ENCODE measurements around the gene HSPB3.
"Not testable (repeated sequence)": the region's sequence is repeated elsewhere in the genome, so short reads cannot be mapped to it uniquely, and the experiment has no call there.

The HSPB3 gene, protein sequence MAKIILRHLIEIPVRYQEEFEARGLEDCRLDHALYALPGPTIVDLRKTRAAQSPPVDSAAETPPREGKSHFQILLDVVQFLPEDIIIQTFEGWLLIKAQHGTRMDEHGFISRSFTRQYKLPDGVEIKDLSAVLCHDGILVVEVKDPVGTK

DNA sequence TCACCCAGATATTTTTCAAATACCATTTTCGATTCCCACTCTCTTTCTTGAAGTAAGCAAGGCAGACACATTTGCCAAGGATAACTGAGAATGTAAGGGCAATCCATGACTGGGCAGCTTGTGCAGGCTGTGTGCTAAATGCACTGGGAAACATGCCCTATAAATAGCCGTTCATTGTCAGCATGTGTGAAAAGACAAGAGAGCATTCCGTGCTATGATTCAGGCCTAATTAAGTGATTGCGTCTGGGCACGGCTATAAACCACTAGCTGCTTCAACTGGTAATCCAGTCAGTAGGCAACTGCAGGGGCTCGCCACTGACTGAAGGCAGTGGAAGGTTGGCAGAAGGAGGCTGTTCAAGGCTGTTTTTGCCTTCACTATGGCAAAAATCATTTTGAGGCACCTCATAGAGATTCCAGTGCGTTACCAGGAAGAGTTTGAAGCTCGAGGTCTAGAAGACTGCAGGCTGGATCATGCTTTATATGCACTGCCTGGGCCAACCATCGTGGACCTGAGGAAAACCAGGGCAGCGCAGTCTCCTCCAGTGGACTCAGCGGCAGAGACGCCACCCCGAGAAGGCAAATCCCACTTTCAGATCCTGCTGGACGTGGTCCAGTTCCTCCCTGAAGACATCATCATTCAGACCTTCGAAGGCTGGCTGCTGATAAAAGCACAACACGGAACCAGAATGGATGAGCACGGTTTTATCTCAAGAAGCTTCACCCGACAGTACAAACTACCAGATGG is at the start of gene HSPB3:
TSS of gene HSPB3 (plus strand) at position 287 of the 745 bp plus-strand sequence. CDS start at position 378, 91 bp downstream.
- peak; percentile 60 for DNase-seq

DNA sequence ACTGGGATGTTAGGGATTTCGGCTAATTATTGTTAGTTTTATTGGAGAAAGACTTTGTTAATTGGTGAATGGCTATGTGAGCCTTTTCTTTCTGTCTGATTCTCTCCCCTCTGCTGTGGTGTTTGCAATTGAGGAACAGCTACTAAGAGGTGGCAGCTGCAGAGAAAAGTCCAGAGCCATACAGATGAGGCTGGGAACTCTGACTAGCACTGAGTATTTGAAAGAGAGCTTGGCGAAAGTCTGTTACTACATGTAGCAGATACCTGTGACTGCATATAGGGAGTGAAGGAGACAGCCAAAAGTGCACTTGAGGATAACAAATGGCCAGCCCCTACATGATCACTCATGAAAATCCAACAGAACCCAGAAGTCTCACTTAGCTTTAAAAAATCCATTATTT is 44.3 kb upstream of the HSPB3 start:
- no peak for DNase-seq

DNA sequence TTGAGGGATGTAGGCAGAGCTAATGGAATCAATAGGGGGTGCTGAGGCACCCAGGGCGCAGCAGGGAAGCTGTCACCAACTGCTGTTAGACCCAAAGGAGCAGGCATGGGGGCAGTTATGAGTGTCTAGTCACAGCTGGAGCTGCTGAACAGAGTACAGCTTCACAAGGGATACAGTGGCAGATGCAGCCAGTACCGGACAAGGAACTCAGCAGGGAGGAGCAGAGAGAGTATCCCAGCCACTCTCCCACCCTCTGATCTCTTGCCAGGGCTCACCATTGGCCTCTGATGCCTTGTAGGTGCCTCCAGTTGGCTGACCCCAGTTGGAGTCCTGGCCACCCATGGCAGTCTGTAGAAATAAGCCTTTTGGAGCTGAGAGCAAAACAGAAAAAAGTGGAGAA is 42.6 kb upstream of the HSPB3 start:
- peak; percentile 91 for DNase-seq

DNA sequence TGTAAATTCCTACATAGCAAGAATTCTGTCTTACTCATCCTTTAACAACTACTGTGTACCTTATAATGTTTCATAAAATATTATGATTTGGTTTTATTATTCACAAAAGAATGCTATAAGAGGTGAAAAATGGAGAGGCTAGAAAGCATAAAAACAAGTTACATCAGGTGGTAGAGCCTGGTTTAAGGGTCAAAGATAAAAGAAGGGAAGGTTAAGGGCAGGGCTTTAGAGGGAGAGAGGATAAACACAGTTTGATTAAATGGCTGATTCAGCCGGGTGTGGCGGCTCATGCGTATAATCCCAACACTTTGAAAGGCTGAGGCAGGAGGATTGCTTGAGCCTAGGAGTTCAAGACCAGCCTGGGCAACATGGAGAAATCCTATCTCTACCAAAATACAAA is 40.4 kb upstream of the HSPB3 start:
- peak; percentile 38 for DNase-seq

DNA sequence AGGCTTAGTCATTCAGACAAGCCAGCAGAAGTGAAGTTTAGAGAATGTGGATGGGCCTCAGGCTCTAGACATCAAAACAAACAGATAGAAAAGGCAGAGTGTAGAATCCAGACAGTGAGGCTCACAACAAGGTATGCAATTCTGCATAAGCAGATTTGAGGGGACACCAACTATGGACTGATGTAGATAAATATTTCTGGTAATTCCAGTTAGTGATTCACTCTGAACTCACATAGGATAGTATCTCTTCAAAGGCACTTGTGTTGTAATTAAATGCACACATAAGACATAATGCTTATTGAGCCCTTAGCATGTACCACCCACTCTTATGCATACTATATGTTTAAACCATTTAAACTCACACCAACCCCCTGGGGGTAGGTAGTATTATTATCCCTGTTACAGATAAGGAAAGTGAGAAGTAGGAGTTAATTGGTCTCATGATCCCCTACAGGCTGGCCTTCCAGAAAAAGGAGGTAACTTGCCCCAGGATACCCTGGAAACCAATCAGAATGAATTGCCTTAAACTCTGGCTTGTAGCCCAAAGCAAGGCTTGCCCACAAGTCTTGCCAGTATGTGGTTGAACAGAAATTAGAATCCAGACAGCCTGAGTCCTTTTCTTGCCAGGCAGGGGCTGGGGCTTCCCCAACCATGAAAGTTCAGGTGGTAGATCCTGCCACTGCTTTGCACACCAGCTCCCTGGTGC is 39.5 kb upstream of the HSPB3 start:
- peak; percentile 62 for DNase-seq

DNA sequence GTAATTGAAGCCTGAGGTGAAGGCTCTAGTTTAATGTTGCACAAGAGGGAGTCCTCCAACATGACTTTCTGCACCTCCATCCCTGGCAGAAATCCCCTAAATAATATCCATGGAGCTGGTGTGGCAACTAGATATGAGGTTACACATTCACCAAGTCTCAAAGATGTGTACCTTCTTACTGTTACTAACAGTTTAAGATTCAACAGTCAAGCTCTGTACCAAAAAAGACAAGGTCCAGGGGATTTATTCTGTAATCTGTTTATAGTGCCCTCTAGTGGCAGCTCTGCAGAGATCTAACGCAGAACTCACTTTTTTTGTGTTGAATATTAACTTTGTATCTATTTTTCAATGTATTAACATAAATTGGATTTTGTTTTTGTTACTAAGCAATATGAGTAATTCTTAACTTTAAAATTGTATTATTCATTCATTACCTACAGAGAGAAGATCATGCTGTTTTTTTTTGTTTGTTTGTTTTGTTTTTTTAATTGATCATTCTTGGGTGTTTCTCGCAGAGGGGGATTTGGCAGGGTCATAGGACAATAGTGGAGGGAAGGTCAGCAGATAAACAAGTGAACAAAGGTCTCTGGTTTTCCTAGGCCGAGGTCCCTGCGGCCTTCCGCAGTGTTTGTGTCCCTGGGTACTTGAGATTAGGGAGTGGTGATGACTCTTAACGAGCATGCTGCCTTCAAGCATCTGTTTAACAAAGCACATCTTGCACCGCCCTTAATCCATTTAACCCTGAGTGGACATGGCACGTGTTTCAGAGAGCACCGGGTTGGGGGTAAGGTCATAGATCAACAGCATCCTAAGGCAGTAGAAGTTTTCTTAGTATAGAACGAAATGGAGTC is 35.7 kb upstream of the HSPB3 start:
- DNase-seq = peak; percentile 85

DNA sequence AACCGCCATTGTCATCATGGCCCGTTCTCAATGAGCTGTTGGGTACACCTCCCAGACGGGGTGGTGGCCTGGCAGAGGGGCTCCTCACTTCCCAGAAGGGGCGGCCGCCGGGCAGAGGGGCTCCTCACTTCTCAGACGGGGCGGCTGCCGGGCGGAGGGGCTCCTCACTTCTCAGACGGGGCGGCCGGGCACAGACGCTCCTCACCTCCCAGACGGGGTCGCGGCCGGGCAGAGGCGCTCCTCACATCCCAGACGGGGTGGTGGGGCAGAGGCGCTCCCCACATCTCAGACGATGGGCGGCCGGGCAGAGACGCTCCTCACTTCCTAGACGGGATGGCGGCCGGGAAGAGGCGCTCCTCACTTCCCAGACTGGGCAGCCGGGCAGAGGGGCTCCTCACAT is 35.0 kb upstream of the HSPB3 start:
- not testable (repeated sequence) for DNase-seq

DNA sequence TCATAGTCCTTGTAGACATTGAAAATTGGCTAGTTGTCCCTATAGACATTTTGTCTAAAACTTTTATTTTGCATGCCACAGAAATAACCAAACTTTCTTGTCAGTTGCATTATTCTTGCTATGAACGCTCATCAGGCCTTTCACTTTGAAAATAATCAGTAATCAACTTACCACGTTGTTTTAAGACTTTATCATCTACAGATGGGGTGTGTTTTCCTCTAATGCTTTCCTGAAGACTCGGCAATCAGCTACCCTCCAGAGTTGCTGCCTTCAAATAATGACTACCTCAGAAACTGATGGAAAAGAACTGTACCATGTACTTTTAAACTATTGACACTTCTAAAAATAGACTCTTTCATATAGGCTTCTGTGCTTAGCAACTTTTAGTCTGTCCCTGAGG is 33.5 kb upstream of the HSPB3 start:
- DNase-seq = no peak

DNA sequence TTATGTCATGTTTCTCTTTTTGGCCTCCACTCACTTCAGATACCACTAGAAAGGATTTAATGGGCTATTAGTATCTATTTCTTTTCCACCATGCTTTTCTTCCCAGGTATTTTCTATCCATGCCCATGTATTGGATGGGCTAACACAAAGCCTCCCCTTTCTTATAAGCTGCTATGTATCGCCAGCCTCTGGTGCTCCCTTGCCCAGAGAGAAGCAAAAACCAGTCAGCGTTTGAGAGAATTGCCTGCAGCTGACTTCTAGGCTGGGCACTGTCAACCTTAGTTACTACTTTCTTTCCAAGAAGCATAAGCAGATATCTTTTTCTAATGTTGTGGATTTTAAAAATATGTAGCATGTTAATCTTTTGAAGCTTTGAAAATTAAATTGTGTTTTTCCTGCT is 30.2 kb upstream of the HSPB3 start:
- no peak for DNase-seq

DNA sequence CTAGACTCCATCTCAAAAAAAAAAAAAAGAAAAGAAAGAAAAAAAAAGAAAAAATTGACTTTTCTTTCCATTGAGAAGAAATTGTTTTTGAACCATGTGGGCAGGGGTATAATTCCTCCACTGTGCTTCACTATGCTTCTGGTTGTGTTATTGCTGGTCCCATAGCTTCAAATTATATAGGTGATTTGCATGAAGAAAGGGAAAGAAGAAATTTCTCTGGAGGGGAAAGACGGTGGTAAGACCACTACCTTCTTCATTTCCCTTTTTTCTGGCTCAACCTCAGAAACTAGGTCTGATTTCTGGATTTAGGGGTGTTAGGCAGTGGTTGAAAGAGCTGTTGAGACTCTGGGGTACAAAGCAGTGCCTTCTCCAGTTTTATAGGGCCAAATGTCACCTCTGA is 29.3 kb upstream of the HSPB3 start:
- DNase-seq = no peak

DNA sequence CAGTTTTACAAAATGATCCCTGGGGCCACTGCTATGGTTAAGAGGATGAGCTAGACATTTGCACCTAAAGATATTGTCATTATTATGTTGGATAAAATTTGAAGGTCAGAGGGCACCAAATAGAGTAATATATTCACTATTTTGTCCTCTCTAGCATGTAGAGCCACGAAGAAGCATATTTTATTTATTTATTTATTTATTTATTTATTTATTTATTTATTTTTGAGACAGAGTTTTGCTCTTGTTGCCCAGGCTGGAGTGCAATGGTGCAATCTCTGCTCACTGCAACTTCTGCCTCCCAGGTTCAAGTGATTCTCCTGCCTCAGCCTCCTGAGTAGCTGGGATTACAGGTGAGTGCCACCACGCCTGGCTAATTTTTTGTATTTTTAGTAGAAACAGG is 20.8 kb upstream of the HSPB3 start:
- DNase-seq = not testable (repeated sequence)

DNA sequence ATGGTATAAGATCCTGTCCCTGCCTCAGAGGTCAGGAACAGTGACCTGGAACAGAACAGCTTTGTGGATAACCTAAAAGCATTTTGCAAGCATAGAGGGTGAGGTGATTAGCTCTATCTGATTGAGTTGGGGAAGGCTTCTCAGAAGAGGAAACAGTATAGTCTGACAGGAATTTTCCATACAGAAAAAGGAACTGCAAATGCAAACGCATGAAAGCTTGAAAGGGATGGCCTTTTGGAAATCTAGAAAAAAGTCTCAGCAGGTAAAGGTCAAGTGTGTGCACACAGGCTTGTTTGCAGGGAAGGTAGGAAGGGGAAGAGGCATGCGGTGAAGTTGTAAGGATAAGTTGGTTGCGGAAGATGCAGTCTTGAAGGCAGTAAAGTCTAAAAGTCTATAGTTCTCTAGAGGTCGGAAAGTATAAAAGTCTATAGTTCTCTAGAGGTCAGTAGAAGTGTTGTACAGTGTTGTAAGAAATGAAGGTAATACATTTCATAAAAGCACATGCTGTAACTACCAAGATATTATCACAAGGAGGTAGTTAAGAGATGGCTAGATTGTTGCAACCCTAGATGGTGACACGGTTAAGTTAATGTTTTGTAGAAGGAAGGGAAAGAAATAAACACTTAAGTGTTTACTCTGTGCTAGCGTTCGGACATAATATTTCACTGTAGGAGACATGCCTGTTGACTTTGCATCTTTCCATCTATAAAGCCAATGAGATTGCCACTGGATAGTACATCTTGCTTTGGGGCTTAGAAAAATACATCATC is 16.7 kb upstream of the HSPB3 start:
- DNase-seq = no peak

DNA sequence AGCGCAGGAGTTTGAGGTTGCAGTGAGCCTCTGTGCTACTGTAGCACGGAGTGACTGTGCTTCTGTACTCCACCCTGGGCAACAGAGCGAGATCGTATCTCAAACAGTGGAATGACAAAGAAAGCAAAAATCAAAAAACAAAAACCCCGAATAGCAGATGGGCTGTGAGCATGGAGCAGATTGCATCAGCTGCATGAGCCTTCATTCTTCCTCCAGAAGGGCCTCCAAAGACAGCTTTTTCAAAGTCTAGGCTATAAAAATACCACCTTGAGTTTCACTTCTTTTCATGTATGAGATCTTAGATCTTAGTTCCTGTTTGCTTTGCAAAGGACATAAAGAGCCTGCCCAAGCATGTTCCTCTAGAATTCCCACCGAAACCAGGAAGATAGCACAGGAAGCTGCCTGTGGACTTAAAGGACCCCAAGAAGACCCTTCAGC is 15.0 kb upstream of the HSPB3 start:
- no peak for DNase-seq

DNA sequence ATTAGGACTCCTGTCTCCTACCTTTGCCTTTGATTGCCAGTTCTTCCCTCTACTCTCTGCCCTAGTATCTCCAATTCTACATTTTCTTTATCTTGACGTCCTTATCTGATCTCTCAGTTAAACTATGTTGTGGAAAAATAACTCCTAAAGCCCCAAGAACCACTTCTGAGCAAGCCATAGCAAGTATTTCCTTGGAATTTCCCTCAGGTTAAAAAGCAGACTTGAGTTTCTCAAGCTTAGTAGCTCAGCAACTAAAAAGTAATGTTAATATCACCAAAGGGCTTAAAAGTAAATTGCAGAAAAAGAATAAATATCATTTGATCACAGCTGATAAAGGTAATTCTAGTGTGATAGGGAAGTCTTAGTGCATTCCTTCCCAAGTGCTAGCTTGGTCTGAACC is 13.2 kb upstream of the HSPB3 start:
- no peak for DNase-seq

DNA sequence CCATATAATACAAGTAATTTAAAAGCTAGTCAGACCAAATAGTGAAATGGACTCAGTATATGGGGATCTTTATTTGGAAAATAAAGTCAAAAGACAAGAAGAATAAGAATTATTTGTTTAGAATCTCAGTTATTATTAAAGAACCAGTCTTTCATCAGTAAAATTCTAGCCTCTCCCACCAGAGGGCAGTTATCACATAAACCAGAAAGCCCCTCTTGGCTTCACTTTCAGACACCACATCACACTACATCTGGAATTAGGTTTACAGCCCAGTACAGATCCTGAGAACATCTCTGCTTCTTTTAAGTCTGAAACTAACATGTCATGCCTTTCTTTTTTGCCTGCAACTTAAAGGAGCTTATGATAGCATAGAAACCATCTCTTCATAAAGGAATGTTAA is 12.2 kb upstream of the HSPB3 start:
- DNase-seq = peak; percentile 42

DNA sequence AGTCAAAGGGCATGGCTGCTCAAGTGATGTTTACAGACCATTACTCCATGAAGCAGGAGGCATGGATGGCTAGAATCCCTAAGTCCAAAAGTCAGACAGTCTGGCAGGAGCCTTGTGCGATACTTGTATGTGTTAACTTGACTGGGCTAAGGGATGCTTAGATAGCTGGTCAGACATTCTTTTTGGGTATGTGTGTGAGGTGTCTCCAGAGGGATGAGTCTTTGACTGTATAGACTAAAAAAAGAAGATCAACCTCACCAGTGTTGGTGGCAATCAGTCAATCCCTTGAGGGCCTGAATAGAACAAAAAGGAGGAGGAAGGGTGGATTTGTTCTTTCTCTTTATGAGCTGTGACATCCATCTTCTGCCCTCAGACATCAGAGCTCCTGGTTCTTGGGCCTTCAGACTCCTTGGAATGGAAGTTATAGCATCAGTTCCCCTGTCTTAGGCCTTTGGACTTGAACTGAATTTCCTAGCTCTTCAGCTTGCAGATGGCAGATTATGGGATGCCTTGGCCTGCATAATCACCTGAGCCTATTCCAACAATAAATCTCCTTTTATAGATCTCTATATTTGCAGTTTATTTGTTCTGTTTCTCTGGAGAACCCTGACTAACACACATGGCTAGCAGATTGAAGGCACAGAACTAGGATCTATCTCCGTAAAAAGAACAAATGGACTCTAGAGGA is 9.7 kb upstream of the HSPB3 start:
- no peak for DNase-seq

DNA sequence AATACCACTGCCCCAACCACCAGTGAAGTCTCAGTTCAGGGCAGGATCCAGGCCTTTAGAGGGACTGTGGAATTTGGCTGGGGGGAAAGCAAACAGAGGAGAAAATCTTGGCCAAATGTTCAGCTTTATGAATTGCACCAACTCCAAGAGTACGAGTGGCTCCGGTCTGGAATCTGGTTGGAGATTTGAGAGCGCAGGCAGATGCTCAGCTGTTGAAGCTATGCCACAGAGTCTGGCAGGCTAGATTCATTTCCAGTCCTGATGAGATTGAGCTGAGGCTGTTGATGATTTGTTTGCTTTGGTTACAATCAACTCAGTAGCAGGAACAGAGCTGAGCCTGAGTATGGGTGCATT is 9.1 kb upstream of the HSPB3 start:
- DNase-seq = no peak

DNA sequence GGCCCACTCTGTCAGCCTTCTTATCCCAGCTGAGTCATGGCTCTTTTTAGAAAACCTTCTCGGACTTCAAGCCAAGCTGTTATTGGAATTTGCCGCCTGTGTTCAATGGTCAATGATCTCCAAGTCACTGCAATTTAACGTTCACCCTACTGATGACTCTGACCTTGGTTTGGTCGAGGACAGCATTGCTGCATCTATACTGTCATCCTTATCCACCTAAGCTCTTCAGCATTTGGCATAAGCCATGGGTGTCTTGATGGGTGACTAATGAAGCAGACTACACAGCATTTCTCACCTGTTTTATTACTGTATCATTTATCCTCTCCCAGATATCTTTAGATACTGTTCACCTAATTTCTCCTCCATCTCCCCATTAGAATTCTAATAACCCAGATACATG is 5.6 kb upstream of the HSPB3 start:
- DNase-seq = no peak

DNA sequence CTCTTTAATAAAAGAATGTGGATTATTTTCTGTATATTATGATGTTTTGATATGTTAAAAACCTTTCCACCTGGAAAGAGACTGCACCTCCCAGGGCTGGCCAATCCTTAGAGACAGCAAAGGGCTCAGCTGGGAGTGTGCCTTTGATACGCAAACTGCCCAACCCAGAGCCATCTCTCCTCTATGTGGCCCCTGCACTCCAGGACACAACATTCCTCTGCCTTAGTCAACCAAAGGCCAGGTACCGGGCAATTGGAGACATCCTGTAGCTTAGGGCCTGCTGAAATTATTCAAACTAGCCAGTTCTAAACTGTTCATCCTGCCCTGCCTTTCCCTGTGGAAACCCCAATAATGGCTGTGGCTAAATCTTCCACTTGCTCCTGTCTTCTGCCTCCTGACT is 5.0 kb upstream of the HSPB3 start:
- DNase-seq = no peak

DNA sequence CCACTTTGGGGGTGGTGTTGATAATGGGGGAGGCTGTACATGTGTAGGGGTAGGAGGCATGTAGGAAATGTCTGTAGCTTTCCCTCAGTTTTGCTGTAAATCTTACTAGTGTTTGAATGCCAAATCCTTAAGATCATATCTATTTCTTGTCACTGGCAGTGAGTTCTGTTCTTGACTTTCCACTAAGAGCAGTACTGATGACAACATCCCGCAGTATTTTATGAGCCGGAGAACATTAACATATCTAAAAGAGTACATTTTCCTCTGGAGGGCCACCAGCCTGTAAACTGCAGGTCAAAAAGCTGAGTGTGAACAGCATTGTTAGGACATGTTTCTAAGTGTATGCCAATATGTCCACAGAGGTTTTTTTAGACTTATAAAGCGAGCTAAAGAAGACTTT is 2.5 kb upstream of the HSPB3 start:
- DNase-seq = no peak

DNA sequence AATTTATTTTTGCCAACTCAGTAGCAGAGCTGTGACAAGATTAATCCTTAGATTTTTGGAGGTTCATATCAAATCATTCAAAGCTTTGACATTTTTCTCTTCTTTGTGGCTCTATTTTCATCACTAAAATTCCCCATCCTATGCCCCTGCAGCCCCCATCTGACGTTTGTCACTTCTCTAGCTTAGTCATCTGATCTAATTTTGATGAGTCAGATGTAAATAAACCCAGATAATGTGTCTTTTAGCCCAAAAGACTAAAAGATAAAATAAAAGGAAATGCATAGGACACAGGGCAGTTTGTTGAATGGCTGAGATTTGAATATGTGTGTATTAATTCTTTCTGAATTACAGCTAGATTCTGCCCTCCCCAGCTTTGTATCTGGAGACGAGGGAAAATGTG is 897 bp upstream of the HSPB3 start:
- no peak for DNase-seq
